Myocyte (in vitro differentiated cells): ENCODE measurements around the gene TOR1A. TPM values are rescaled to one million over a fixed set of nuclear protein-coding genes. Genes with fewer than 3 reads are reported as not detected.
A peak's percentile ranks its signal among the peaks of the same experiment; 100 is the strongest.
"Not testable (repeated sequence)": the region's sequence is repeated elsewhere in the genome, so short reads cannot be mapped to it uniquely, and the experiment has no call there.

Source experiments
- DNase-seq: peaks from one replicate; pipeline ENCODE4 v3.0.0-alpha.2; 2012; ENCODE audit warnings: low read depth
- total RNA-seq: library from RNA; depleted of rRNA; stranded (reverse); fragments of >200 nt; gene quantifications from 2 replicates; pipeline ENCODE4 v1.2.3, GENCODE V29; 2014

Gene TOR1A
- total RNA-seq, 1 donor from 2014 or later, result 47.0 TPM

DNA sequence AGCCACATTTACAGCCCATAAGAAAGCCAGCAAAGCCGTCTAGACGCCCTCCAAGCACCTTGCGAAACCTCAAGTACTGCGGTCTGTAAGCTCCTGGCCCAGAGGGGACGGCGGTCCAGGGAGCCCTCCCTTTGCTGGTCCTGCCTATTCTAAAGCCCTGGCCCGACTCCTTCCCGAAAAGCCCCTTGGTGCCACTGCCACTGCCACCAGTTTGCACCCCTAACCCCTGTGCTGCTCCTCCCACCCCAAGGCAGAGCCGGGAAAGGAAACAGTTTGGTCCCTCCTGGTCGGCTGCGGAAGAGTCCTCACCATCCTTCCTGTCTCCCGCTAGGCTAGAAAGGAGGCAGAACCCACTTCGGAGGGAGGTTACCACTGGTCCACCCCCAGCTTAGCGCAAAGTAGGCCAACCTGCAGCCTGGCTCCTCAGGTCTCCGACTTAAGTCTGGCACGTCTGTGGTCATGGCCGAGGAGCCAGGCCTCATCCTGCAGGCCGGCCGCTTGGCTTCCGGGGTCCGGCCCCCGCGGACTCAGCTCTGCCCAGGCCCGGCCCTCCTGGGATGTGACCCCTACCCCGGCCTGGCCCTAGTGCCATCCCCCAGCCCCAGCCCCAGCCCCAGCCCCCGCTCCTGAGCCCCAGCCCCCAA lies 916 bp downstream of the TOR1A start:
- peak; percentile 17 for DNase-seq

DNA sequence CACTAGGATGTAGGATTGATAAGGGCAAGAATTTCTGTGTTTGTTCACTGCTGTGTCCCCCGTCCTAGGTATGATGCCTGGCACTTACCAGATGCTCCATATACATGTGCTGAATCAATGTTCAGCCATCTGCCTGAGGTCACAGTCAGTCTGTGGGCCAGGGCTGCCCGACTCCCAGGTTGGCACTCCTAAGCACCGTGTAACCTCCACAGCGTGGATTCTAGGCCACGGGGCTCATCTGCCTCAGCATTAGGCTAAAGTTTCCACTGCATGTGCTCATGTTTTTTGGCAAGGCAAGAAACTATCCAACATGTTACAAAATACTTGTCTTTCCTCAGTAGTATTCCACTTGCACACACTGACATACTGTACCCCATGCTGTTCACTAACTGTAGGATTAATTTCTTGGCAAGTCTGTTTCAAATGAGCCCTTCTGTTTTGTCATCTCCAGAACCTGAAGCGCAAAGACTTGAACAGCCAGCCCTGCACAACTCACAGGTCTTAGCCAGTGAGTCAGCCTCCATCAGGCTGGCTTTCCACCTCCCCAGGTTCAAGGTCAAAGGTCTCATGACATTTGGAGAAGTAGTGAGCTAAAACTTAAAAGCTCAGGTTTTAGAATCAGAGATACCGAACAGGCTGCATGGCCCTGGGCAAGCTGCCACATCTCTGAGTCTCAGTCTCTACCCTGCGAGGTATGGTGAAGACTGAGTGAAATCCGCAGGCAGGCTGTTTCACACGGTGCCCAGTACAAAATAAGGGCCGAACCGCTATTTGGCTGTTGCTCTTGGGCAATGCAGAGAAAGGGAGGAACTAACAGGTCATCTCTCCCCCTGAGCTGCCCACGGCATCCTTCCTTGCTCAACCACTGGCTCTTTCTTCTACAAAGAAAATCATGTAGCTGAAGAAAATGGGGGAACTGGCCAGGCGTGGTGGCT lies 7.2 kb downstream of the TOR1A start:
- DNase-seq, result no peak

DNA sequence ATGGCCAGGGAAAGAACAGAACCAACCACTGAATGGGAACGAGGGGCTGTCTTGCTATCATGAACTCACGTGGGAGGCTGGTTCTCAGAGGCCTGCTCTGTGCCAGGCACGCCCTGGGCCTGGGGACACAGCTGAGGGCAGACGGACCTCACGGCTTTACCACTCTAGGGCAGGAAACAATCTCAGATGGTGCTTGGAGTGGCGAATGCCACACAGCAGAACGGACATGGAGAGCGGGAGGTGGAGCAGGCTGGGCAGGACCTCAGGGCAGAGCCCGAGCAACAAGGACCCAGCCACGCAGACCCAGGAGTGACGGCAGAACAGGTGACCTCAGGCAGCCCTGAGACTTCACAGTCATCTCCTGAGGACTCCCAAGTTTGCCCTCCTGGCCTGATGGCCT lies 8.7 kb downstream of the TOR1A start:
- DNase-seq, result no peak

DNA sequence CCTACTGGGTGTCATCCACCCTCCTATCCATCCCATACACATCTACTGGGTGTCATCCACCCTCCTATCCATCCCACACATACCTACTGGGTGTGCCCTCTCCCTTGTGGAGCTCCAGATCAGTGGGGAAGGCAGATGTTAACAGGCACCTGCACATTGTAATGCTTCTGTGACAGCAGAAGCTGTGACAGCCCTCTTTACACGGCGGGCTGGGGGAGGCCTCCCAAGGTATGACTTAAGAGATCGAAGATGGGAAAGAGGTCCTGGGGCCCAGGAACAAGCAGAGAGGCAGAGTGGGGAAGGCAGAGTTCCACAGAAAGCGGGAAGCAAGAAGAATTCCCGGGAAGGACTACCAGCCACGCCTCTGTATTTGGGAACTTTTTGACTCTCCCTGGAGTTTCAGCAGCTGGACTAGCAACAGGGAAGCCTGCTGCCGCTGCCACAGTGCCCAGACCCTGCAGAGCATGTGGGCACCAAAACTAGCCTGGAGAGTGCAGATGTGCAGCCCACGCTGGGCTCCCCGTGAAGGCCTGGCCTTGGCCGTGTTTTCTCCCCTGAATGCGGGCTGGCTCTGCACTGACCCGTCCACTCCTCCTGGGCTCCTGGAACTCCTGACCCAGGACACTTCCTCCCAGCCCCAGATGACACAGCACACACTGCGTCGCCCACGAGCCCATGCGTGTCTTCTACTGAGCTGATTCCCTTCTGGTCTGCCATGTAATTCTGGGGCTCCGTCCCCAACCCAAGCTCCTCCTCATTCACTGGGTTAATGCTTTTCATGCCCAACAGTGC lies 9.3 kb downstream of the TOR1A start:
- no peak for DNase-seq

DNA sequence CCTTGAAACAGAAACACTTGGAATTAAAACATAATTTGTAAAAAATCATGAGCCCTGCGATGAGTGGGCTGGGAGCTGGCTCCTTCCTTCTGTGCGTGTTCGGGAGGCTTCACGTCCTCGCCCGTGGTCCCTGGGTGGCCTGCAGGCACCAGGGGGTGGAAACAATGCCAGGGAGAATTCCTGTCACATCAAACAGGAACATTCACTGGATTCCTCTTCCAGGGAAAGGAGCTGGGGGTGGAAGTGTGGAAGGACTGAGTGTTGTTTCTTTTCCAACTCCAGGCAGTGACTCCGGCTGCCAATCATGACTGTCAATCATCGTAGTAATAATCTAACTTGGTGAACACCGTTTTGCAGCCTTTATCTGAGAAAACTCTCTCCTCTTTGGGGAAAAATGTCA lies 10.3 kb downstream of the TOR1A start:
- DNase-seq, result no peak

DNA sequence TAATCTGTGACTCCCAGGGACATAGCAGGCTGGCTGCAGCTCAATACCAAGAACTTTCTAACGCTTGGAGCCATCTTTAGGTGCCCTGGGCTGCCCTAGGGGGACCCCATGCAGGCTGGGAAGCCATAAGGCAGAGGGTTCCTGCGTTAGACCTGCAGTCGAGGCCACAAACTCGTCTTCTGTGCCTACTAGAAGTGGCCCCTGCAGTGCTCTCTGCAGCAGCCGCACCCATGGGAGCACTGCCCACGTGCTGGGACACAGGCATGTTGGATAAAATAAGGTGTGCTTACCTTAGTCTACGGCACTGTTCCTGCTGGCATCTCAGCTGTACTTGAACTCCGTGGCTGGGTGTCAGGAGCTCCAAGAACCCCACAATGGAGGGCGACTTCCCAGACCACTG lies 11.6 kb downstream of the TOR1A start:
- no peak for DNase-seq

DNA sequence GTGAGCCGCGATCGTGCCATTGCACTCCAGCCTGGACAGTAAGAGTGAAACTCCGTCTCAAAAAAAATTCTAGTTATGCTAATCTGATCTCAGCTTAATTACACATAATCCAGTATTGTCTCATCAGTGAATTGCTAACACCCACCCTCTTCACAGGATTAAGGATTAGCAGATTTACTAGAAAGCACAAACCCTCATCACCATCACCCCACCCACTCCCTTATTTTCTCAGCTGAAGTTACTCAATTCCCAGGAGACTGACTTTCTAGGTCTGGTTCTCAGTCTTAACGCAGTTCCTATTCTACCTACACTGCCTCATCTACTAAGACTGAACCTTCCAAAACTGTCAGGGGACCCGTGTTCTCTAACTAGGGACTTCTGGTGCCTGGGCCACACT lies 12.0 kb downstream of the TOR1A start:
- no peak for DNase-seq

DNA sequence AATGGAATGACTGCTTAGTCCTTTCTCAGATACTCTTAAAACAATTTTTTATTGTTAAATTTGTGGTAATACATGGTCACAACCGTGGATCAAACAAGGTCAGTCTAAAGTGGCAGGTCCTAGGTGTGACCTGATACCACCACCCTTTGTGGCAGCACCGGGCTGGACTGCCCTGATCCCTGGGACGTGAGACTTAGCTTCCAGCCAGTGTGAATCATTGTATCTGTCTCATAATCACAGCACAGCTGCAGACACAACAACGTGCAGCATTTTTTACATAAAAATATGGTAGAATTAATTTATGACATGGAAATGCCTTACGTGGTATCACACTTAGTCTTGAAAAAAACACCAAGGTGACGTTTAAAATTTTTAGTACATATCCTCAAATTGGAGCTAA lies 13.1 kb downstream of the TOR1A start:
- no peak for DNase-seq

DNA sequence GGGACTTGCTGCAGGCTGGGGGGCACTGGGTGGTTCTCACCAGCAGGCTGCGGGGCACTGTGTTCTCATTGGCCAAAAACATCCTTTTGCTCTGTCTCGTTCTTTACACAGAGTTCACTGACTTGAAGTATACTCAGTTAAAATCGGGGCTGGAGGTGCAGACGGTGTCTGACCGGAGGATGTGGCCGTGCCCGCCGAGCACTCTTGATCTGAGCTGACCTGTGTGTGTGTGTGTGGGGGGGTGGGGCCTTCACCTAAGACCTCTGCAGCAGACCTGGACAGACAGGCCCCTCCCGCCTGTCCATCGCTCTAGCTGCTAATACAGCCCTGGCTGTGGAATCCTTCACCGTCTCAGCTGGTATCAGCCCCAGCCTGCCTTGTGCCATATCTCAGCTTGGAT lies 13.8 kb downstream of the TOR1A start:
- no peak for DNase-seq

DNA sequence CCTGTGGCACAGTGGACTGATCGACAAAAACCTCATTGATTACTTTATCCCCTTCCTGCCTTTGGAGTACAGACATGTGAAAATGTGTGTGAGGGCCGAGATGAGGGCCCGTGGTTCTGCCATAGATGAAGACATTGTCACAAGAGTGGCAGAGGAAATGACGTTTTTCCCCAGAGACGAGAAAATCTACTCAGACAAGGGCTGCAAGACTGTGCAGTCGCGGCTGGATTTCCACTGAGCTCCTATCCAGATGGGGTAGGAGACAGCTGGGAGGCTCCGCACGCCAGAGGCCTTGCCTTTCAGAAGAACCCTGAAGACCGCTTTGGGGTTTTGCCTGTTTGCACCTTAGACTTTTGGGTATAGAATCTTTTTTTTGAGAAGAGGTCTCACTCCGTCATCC lies 14.6 kb downstream of the TOR1A start:
- no peak for DNase-seq

DNA sequence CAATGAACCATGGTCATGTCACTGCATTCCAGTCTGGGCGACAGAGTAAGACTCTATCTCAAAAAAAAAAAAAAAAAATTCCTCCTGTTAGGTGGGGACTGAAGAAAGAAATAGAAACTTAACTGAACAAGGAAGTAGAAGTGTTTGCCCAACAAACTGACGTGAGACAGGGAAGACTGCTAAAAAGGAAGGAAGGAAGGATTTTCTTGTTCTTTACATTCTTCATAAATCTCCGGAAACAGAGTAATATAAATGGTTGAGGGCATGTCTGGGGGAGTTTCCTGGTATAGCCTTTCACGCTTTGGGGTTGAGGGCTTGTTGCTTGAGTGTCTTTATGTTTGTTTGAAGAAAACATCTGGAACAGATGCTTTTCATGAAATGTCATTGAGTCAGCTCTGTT lies 17.9 kb downstream of the TOR1A start:
- no peak for DNase-seq

DNA sequence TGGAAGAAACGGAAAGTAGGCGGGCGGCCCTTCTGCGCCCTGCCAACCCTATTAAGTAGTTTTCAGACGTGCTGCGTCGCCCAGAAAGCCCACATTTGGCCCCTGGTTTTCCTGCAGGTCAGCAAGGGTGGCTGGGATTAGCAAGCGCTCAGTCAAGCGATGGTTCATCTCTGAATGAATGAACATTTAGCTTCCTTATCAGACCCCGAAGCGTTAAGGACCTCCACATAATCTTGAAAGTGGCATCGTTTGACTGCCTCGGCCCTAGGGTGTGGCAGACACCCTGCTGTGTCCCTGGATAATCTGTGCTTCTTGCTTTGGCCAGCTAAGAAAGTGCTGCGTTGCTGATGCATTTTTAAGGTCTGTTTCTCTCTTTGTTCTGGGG lies 20.3 kb downstream of the TOR1A start:
- DNase-seq, result no peak

DNA sequence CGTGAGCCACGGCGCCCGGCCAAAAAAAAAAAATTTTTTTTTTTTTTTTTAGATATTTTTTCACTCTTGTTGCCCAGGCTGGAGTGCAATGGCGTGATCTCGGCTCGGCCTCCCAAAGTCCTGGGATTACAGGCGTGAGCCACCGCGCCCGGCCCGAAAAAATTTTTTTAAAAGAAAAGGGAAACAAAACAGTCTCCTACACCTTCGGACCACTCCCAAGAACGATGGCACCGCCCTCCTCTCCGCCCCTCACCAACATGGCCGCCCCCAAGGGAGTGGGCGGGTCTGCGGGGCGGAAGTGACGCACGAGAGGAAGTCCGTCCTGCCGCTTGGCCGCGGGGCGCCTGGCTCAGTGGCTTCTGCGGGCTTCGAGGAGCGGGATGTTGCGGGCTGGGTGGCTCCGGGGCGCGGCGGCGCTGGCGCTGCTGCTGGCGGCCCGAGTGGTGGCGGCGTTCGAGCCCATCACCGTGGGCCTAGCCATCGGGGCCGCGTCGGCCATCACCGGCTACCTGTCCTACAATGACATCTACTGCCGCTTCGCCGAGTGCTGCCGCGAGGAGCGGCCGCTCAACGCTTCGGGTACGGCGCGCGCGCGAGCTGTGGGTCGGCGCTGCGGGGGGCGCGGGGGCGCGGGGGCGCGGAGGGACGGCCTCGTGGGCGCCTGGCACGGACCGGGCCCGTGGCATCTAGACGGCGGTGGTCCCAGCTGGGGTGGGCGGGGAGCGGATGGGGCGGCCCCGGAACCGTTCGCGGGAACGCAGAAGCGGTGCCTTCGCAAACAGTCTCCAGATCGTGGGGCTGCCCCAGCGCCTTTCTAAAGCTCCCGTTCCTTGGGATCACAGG lies 20.9 kb downstream of the TOR1A start, which contains the start of gene TOR1B:
TSS of gene TOR1B (plus strand) at position 352 of the 843 bp plus-strand sequence. CDS start at position 381, 29 bp downstream.
- DNase-seq, result peak; percentile 95

DNA sequence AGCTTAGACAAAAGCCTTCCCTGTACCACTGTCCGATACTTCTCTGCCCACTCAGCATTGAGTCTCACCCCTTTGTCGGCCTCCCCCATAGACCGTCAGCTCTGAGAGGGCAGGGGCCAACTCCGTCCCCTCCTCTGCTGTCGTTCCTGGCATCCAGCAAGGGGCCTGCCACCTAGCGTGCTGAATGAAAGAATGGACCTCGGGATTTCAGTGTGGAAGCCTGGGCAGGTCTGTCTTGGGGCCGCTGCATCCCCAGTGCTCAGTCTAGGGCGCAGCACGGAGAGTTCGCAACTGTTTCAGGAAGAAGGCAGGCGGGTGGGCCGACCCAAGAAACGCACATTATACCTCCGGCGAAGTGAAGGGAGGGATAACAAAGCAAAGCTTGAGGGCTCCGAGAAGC lies 22.4 kb downstream of the TOR1A start:
- no peak for DNase-seq

DNA sequence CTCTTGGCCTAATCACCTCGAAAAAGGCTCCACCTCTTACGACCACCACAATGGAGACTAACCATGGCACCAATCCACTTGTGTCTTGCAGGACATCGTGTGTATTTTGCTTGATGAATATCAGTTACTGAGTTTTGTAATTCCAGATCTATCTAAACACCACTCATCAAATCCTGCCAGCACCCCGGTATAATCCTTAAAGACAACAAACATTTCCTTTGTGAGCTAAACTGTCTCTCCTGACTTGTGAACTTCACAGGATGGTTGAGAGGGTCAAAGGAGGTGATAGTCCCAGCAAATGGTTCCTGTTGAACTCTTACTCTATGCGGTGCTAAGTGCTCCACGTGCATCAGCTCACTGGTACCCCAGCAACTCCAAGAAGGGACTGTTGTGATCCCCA lies 25.0 kb downstream of the TOR1A start:
- no peak for DNase-seq

DNA sequence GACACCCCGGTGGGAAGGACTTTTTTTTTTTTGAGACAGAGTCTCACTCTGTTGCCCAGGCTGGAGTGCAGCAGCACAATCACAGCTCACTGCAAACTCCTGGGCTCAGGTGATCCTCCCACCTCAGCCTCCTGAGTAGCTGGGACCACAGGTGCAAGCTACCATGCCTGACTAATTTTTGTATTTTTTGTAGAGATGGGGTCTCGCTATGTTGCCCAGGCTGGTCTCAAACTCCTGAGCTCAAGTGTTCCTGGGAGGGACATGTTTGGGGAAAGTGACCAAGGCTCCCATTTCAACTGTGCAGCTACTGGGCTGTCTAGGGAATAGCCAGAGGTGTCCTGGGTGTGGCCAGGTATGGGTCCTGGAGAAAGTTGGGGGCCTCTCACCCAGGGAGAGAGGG lies 27.9 kb downstream of the TOR1A start:
- DNase-seq, result not testable (repeated sequence)

DNA sequence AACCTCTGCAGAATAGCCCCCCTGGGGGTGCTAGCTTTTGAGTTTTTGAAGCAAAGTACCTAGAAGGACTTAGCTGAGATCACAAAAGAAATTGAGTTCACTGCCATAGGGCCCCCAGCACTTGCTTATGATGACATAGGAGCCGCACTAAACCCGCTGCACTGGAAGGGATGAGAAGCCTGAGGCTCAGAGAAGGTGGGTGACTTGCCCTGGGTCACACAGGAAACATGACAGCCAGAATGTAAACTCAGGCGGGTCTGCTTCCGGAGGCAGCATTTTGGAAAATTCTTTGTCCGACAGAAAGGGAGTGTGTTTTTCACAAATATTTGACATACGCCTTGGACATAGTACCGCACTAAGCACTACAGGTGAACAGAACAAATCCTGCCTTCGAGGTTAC lies 29.4 kb downstream of the TOR1A start:
- DNase-seq, result no peak

DNA sequence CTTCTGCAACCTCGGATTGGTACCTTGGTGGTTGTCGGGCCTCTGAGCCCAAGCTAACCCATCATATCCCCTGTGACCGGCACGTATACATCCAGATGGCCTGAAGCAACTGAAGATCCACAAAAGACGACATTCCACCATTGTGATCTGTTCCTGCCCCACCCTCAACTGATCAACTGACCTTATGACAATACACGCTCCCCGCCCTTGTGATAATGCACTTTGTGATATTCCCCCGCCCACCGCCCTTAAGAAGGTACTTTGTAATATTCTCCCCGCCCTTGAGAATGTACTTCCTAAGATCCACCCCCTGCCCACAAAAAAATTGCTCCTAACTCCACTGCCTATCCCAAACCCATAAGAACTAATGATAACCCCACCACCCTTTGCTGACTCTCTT lies 37.5 kb downstream of the TOR1A start:
- DNase-seq, result no peak

DNA sequence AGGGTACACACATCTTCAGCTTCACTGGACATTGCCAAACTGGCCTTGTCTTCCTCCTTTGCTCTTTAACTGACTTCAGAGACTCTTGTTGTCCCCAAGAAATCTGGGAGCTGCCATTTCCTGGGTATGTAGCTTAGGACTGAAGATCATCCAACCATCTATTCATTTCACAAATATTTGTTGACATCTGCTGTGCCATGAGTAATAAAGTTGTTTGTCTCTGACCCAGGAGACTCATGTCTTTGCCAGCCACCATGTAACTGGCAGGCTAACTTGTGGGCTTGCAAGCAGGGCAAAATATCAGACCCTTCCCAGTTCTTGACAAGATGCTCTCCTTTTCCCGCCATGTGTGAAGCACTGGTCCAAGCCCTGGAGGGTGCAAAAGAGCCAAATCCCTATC lies 38.1 kb downstream of the TOR1A start:
- DNase-seq, result no peak

DNA sequence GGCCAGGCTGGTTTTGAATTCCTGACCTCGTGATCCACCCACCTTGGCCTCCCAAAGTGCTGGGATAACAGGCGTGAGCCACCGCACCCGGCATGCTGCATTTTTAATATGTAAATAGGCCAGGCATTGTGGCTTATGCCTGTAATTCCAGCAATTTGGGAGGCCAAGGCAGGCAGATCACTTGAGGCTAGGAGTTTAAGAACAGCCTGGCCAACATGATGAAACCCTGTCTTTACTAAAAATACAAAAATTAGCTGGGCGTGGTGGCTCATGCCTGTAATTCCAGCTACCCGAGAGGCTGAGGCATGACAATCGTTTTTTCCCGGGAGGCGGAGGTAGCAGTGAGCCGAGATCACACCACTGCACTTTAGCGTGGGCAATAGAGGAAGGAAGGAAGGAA lies 39.0 kb downstream of the TOR1A start:
- DNase-seq, result not testable (repeated sequence)
